ENCODE measurements around the gene ANKRD2.
A peak's percentile ranks its signal among the peaks of the same experiment; 100 is the strongest.

The ANKRD2 gene

GRCh38 chr10:97529685-97530465 is 42.7 kb upstream of the ANKRD2 start:
- H3K27ac ChIP-seq (ENCODE audit: extremely low read depth, low read depth, low read length): no peak overlapping the region
- CTCF ChIA-PET: interaction anchor here (0.7 to 2.0 kb wide), 3 partner anchors 9 to 33 kb away, joined by 3 to 6 read pairs (median 3); no protein-coding TSS in a partner anchor
- H3K9me3 ChIP-seq (ENCODE audit: control insufficient read depth, insufficient read depth, low read depth, low read length): no peaks in the 10 kb centered on the region
- POLR2A ChIA-PET: no interaction called here
- H3K4me1 ChIP-seq (ENCODE audit: control insufficient read depth, insufficient read depth, low read length): no peaks in the 10 kb centered on the region
- H3K4me3 ChIP-seq (ENCODE audit: low read depth, low read length): no peak overlapping the region
- TF ChIP-seq ZNF843 (tag by site-specific recombination; IDR thresholded peaks at IDR 0.05): no peak
- 0 out of 2 replicates have a peak, but pooled peaks have one; percentile 23 for TF ChIP-seq ZNF600 (tag by site-specific recombination; IDR thresholded peaks at IDR 0.05)
- peak; percentile 29; the same call in 1 of the 2 replicates for TF ChIP-seq ZBTB17 (tag by site-specific recombination; IDR thresholded peaks at IDR 0.05)
- H3K36me3 ChIP-seq (ENCODE audit: control insufficient read depth in 2 of 2, insufficient read depth in 1 of 2, low read length in 2 of 2): no peaks in the 10 kb centered on the region

- Histone ChIP-seq H3K27ac (ENCODE audit: extremely low read depth, low read depth, low read length) (no peak overlapping the region), H3K4me3 (ENCODE audit: low read depth, low read length) (no peak overlapping the region), H3K9me3 (ENCODE audit: control insufficient read depth, insufficient read depth, low read depth, low read length) (no peaks in the 10 kb centered on the region), H3K36me3 (ENCODE audit: control insufficient read depth in 2 of 2, insufficient read depth in 1 of 2, low read length in 2 of 2) (no peaks in the 10 kb centered on the region), H3K4me1 (ENCODE audit: control insufficient read depth, insufficient read depth, low read length) (no peaks in the 10 kb centered on the region)
- CTCF ChIA-PET: interaction anchor here (0.6 to 2.0 kb wide), 3 partner anchors 16 to 768 kb away, joined by 3 to 11 read pairs (median 6); no protein-coding TSS in a partner anchor
- POLR2A ChIA-PET: no interaction called here
- TF ChIP-seq ZNF837 (tag by site-specific recombination; IDR thresholded peaks at IDR 0.05) (no peak), ZBTB8A (tag by site-specific recombination; IDR thresholded peaks at IDR 0.05) (no peak), PRDM4 (tag by site-specific recombination; IDR thresholded peaks at IDR 0.05) (0 out of 2 replicates have a peak, but pooled peaks have one; percentile 21)
Measured at GRCh38 chr10:97531401-97531986, 41.1 kb upstream of the ANKRD2 start.

- ChIA-PET CTCF (interaction anchor here (0.6 to 3.4 kb wide), 6 partner anchors 11 to 126 kb away, joined by 3 to 54 read pairs (median 4); no protein-coding TSS in a partner anchor), POLR2A (no interaction called here)
- H3K36me3 ChIP-seq (ENCODE audit: control insufficient read depth in 2 of 2, insufficient read depth in 1 of 2, low read length in 2 of 2): no peaks in the 10 kb centered on the region
- H3K4me3 ChIP-seq (ENCODE audit: low read depth, low read length): no peak overlapping the region
- H3K4me1 ChIP-seq (ENCODE audit: control insufficient read depth, insufficient read depth, low read length): no peaks in the 10 kb centered on the region
- H3K9me3 ChIP-seq (ENCODE audit: control insufficient read depth, insufficient read depth, low read depth, low read length): no peaks in the 10 kb centered on the region
- no peak overlapping the region for H3K27ac ChIP-seq (ENCODE audit: extremely low read depth, low read depth, low read length)
- TF ChIP-seq ZNF311 (tag by site-specific recombination; IDR thresholded peaks at IDR 0.05; ENCODE audit: borderline replicate concordance): no peak
- peak; percentile 72 for TF ChIP-seq PRDM1 (tag by site-specific recombination; IDR thresholded peaks at IDR 0.05)
- TF ChIP-seq ZNF623 (tag by site-specific recombination; IDR thresholded peaks at IDR 0.05): no peak
- no peak for TF ChIP-seq ZNF10 (tag by site-specific recombination; IDR thresholded peaks at IDR 0.05)
- no peak for TF ChIP-seq ZNF157 (tag by site-specific recombination; IDR thresholded peaks at IDR 0.05)
- TF ChIP-seq FEZF1 (tag by site-specific recombination; IDR thresholded peaks at IDR 0.05): peak; percentile 83
- TF ChIP-seq ZNF398 (tag by site-specific recombination; IDR thresholded peaks at IDR 0.05): 0 out of 2 replicates have a peak, but pooled peaks have one; percentile 12
- TF ChIP-seq EGR2 (tag by site-specific recombination; IDR thresholded peaks at IDR 0.05; ENCODE audit: low read depth): no peak
- TF ChIP-seq ZNF76 (tag by site-specific recombination; IDR thresholded peaks at IDR 0.05; ENCODE audit: borderline replicate concordance, low read depth): no peak
- TF ChIP-seq ZNF521 (tag by site-specific recombination; IDR thresholded peaks at IDR 0.05): no peak
- no peak for TF ChIP-seq ZBTB11 (tag by site-specific recombination; conservative IDR thresholded peaks at IDR 0.05; ENCODE audit: low read depth)
Measured at GRCh38 chr10:97532935-97533671, 39.5 kb upstream of the ANKRD2 start.
